ENCODE measurements around the gene ATG16L1.

DNA sequence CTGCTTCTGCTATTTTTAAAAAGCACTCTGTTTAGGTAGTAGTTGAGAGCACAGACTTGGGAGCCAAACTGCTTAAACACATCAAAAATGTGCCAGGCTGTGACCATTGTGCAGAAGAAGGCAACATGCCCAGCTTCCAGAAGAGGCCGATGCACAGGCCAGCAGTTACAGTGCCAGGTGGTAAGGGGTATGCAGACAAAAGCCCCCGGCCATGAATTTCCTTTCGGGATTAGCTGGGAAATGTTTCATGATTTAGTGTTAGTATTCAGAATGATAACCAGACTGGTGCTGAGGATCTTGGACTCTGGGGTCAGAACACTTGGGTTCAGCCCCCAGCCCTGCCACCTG lies 40.0 kb upstream of the ATG16L1 start:
- TF ChIP-seq GATA3 (IDR thresholded peaks at IDR 0.05; ENCODE audit: low read depth, low read length), result no peak
- TF ChIP-seq GATA2 (IDR thresholded peaks at IDR 0.05; ENCODE audit: low read depth, low read length), result no peak
